Esophagus muscularis mucosa (tissue), 4 donors: ENCODE data around the gene TAOK1. TPM values are rescaled to one million over a fixed set of nuclear protein-coding genes. Genes with fewer than 3 reads are reported as not detected.
"Not testable (repeated sequence)": the region's sequence is repeated elsewhere in the genome, so short reads cannot be mapped to it uniquely, and the experiment has no call there.

ENCODE experiments used
- DNase-seq: peaks from one replicate; pipeline ENCODE4 v3.0.0-alpha.2; 2017; ENCODE audit errors: extremely low spot score
- H3K27ac ChIP-seq, 4 donors: fragments of 200-600 bp; sonication (generic); replicated peaks in 1 of 4; 1 replicate in 3 of 4; 2 replicates in 1 of 4; pipeline ENCODE4 v1.5.1; 2016 to 2019; ENCODE audit warnings: mild to moderate bottlenecking in 1 of 4
- H3K27me3 ChIP-seq, 4 donors: fragments of 200-600 bp; sonication (generic); one replicate each; pipeline versions ENCODE4 v1.5.1 to v1.6.0; 2016 to 2019
- H3K36me3 ChIP-seq, 4 donors: fragments of 200-600 bp; sonication (generic); one replicate each; pipeline ENCODE4 v1.5.1; 2016 to 2019
- H3K4me1 ChIP-seq, 4 donors: fragments of 200-600 bp; sonication (generic); one replicate each; pipeline ENCODE4 v1.5.1; 2016 to 2019
- H3K4me3 ChIP-seq, 4 donors: fragments of 200-600 bp; sonication (generic); 1 replicate in 2 of 4; 2 replicates in 2 of 4; pipeline ENCODE4 v1.5.1; 2016 to 2019; ENCODE audit warnings: mild to moderate bottlenecking in 4 of 4, moderate library complexity in 1 of 4
- H3K9me3 ChIP-seq, 4 donors: fragments of 200-600 bp; sonication (generic); 1 replicate in 3 of 4; 2 replicates in 1 of 4; pipeline ENCODE4 v1.5.1; 2016 to 2019
- CTCF ChIP-seq, 3 experiments: fragments of 200-600 bp in 2 of 3; fragments of 450-650 bp in 1 of 3; sonication (generic) in 2 of 3; IDR thresholded peaks; one replicate each; pipeline ENCODE4 v1.5.1; 2017 to 2019; ENCODE audit warnings: antibody characterized with exemption in 3 of 3, mild to moderate bottlenecking in 2 of 3, moderate library complexity in 1 of 3
- EP300 ChIP-seq: sonication (generic); formaldehyde crosslinking; IDR thresholded peaks from one replicate; pipeline ENCODE4 v1.6.1; 2017; ENCODE audit warnings: antibody characterized with exemption
- POLR2A ChIP-seq: fragments of 450-650 bp; IDR thresholded peaks from one replicate; pipeline ENCODE4 v1.6.1; 2017; ENCODE audit warnings: antibody characterized with exemption, moderate library complexity, mild to moderate bottlenecking, low read depth
- POLR2AphosphoS5 ChIP-seq, 2 donors: sonication (generic); formaldehyde crosslinking; IDR thresholded peaks; one replicate each; pipeline ENCODE4 v1.6.1; 2017; ENCODE audit warnings: antibody characterized with exemption in 2 of 2
- WGBS: methylation state at CpG from one replicate; pipeline ENCODE4 v1.1.5; 2018; 5-methylcytosine and 5-hydroxymethylcytosine counted together
- intact Hi-C: fragments of 100-400 bp; cut with DNase I; formaldehyde crosslinking; loops from one replicate; pipeline ENCODE4 v1.15.1; 2023
- total RNA-seq, 4 donors: library from RNA; depleted of rRNA; stranded (reverse); fragments of >200 nt; gene quantifications; one replicate each; pipeline versions ENCODE4 v1.1.0 to v1.2.1, GENCODE V29; 2016

TAOK1 gene
- total RNA-seq, 4 donors from 2014 or later: 48.7 to 73.1 (median 58.9) TPM

- no peak for TF ChIP-seq EP300
- TF ChIP-seq POLR2A: no peak
- TF ChIP-seq CTCF (IDR thresholded peaks at IDR 0.05): no peak
- no peak for TF ChIP-seq POLR2AphosphoS5 (IDR thresholded peaks at IDR 0.05)
- intact Hi-C loops: no loop called here
Observed at GRCh38 chr17:29475891-29476290, 85.7 kb downstream of the TAOK1 start.

GRCh38 chr17:29480249-29480928 is 90.2 kb downstream of the TAOK1 start:
- H3K4me3 ChIP-seq, H3K27ac ChIP-seq, H3K4me1 ChIP-seq, H3K27me3 ChIP-seq, H3K9me3 ChIP-seq, intact Hi-C loops, DNase-seq: not testable (repeated sequence)
- WGBS: 84% methylated on average over 7 of the region's 7 CpGs
- H3K36me3 ChIP-seq: peaks cover 6 to 69% (median 39%) of the 10 kb centered on the region in 4 donors

More at GRCh38 chr17:29475891-29476290, 85.7 kb downstream of the TAOK1 start:
- WGBS: 94% methylated on average over 2 of the region's 2 CpGs
- Histone ChIP-seq H3K36me3 (peaks cover 0 to 57% (median 31%) of the 10 kb centered on the region in 4 donors), H3K4me1 (no peaks in the 10 kb centered on the region), H3K27me3 (no peaks in the 10 kb centered on the region), H3K4me3 (no peak overlapping the region), H3K27ac (no peak overlapping the region), H3K9me3 (no peaks in the 10 kb centered on the region)
- no peak for DNase-seq

DNA sequence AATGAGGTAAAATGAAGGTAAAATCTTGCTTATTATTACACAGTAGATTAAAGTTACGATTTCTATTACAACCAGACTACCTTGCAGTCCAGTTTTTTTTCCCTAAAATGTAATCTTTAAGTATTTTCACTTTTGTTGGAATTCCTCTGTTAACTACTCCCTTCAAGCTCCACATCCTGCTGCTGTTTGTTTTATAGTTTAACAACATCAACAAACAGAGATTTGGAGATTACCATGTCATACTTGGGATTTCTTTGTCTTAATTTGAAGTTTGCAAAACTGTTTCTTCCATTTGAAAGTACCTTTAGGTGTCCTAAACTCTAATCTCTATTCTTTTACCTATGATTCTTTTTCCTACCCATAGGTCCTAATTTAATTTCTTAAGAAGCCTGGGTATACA is 93.3 kb downstream of the TAOK1 start:
- DNase-seq: no peak
- intact Hi-C loops: no loop called here
- peaks cover 6 to 71% (median 40%) of the 10 kb centered on the region in 4 donors for H3K36me3 ChIP-seq
- H3K9me3 ChIP-seq: no peaks in the 10 kb centered on the region
- 93% methylated on average over 1 of the region's 1 CpG for WGBS
- H3K27ac ChIP-seq: no peak overlapping the region
- H3K4me3 ChIP-seq: no peak overlapping the region
- TF ChIP-seq EP300 (no peak), CTCF (IDR thresholded peaks at IDR 0.05) (no peak), POLR2AphosphoS5 (IDR thresholded peaks at IDR 0.05) (no peak), POLR2A (no peak)
- H3K27me3 ChIP-seq: no peaks in the 10 kb centered on the region
- no peaks in the 10 kb centered on the region for H3K4me1 ChIP-seq

- no peak for DNase-seq
- Histone ChIP-seq H3K4me1 (no peaks in the 10 kb centered on the region), H3K36me3 (peaks cover 34 to 93% (median 70%) of the 10 kb centered on the region in 4 donors), H3K4me3 (no peak overlapping the region), H3K9me3 (no peaks in the 10 kb centered on the region), H3K27ac (no peak overlapping the region), H3K27me3 (no peaks in the 10 kb centered on the region)
- no peak for TF ChIP-seq POLR2AphosphoS5 (IDR thresholded peaks at IDR 0.05)
- TF ChIP-seq CTCF (IDR thresholded peaks at IDR 0.05): no peak
- no peak for TF ChIP-seq POLR2A
- no peak for TF ChIP-seq EP300
- WGBS: 90% methylated on average over 1 of the region's 1 CpG
- intact Hi-C loops: no loop called here
Observed at GRCh38 chr17:29495011-29495410, 104.8 kb downstream of the TAOK1 start.

GRCh38 chr17:29504711-29505110 is 114.5 kb downstream of the TAOK1 start:
- 88% methylated on average over 1 of the region's 1 CpG for WGBS
- H3K36me3 ChIP-seq: peaks cover 21 to 90% (median 70%) of the 10 kb centered on the region in 4 donors

More at GRCh38 chr17:29504711-29505110, 114.5 kb downstream of the TAOK1 start:
- DNase-seq: no peak
- TF ChIP-seq EP300 (no peak), POLR2A (no peak), CTCF (IDR thresholded peaks at IDR 0.05) (no peak), POLR2AphosphoS5 (IDR thresholded peaks at IDR 0.05) (no peak)
- H3K4me1 ChIP-seq: no peaks in the 10 kb centered on the region
- H3K9me3 ChIP-seq: no peaks in the 10 kb centered on the region
- no peak overlapping the region for H3K27ac ChIP-seq
- no peaks in the 10 kb centered on the region for H3K27me3 ChIP-seq
- H3K4me3 ChIP-seq: no peak overlapping the region
- intact Hi-C loops: no loop called here
